ENCODE data around the gene MYH9. TPM values are rescaled to one million over a fixed set of nuclear protein-coding genes. Genes with fewer than 3 reads are reported as not detected.
A peak's percentile ranks its signal among the peaks of the same experiment; 100 is the strongest.

MYH9 gene
- total and polyA plus RNA-seq, 2 experiments from 2014 or later = 58.4 to 233 TPM

DNA sequence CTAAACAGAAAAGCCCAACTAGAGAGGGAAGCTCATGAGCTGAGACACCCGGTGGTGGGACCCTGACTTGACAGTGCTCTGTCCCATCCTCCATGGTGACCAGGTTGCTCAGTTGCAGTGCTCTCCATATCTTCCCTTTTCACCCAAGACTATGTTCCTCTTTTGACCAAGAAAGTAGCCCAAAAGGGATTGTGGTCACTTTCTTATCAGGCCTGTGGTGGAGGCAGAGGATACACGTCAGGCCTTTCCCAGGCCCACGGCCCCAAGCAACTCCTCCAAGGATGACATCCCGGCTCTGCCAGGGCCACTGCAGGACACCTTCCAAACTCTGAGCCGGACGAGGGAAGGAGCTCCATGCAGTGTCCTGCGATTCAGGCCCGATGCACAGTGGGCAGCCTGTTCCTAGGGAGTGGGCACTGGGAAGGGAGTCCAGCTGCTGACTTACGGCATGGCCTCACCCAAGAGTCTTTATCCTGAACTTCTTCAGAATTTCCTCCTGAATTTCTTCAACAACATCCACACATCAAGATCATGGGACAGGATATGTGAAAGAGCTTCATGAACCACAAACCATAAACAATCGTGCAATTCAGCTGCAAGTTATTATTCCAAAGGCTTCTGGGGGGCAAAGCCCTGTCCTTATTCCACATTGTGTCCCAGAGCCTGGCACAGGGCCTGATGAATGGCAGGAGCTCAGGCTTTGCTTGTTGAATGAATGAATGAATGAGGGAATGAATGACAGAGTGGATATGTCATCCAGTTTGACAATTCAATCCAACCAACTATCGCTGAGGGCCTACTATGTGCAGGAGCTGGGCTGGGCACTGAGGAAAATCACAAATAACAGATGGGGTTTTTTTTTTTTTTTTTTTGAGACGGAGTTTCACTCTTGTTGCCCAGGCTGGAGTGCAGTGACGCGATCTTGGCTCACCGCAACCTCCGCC, 36.0 kb upstream of the MYH9 start:
- H2AFZ ChIP-seq = no peak overlapping the region
- H3K27me3 ChIP-seq (ENCODE audit: insufficient read depth) = no peaks in the 10 kb centered on the region
- no peak for ATAC-seq
- no peaks in the 10 kb centered on the region for H3K9me2 ChIP-seq (ENCODE audit: insufficient read depth)
- H3K9me3 Mint-ChIP-seq = no peaks in the 10 kb centered on the region
- DNase-seq (ENCODE audit: low spot score) = peak; percentile 38
- peaks cover 10% of the 10 kb centered on the region for H3K27me3 Mint-ChIP-seq (ENCODE audit: insufficient read depth, low read depth, poor library complexity)
- no peak overlapping the region for H3K4me3 ChIP-seq
- no peaks in the 10 kb centered on the region for H3K36me3 Mint-ChIP-seq (ENCODE audit: low read depth)
- H3K27ac Mint-ChIP-seq = no peak overlapping the region
- H3K27ac ChIP-seq (ENCODE audit: low read depth) = no peak overlapping the region
- no peak overlapping the region for H3K4me2 ChIP-seq
- peaks cover 17% of the 10 kb centered on the region for H3K4me1 Mint-ChIP-seq
- H4K20me1 ChIP-seq (replicated peaks; ENCODE audit: insufficient read depth) = no peaks in the 10 kb centered on the region
- no peak overlapping the region for H3K4me3 Mint-ChIP-seq
- H3K36me3 ChIP-seq (ENCODE audit: insufficient read depth) = no peaks in the 10 kb centered on the region
- no peaks in the 10 kb centered on the region for H3F3A ChIP-seq (replicated peaks; ENCODE audit: low read depth)
- H3K79me2 ChIP-seq (replicated peaks; ENCODE audit: insufficient read depth) = no peaks in the 10 kb centered on the region
- H3K4me1 ChIP-seq (ENCODE audit: insufficient read depth) = peaks cover 10% of the 10 kb centered on the region
- TF ChIP-seq STAT1 (IDR thresholded peaks at IDR 0.05; ENCODE audit: unreplicated experiment) = no peak
- TF ChIP-seq, protein P1, sequence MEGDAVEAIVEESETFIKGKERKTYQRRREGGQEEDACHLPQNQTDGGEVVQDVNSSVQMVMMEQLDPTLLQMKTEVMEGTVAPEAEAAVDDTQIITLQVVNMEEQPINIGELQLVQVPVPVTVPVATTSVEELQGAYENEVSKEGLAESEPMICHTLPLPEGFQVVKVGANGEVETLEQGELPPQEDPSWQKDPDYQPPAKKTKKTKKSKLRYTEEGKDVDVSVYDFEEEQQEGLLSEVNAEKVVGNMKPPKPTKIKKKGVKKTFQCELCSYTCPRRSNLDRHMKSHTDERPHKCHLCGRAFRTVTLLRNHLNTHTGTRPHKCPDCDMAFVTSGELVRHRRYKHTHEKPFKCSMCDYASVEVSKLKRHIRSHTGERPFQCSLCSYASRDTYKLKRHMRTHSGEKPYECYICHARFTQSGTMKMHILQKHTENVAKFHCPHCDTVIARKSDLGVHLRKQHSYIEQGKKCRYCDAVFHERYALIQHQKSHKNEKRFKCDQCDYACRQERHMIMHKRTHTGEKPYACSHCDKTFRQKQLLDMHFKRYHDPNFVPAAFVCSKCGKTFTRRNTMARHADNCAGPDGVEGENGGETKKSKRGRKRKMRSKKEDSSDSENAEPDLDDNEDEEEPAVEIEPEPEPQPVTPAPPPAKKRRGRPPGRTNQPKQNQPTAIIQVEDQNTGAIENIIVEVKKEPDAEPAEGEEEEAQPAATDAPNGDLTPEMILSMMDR (conservative IDR thresholded peaks at IDR 0.05; ENCODE audit: low read depth in 2 of 2) = peak; percentile 10 to 25; a peak in 1 of 4 replicates

DNA sequence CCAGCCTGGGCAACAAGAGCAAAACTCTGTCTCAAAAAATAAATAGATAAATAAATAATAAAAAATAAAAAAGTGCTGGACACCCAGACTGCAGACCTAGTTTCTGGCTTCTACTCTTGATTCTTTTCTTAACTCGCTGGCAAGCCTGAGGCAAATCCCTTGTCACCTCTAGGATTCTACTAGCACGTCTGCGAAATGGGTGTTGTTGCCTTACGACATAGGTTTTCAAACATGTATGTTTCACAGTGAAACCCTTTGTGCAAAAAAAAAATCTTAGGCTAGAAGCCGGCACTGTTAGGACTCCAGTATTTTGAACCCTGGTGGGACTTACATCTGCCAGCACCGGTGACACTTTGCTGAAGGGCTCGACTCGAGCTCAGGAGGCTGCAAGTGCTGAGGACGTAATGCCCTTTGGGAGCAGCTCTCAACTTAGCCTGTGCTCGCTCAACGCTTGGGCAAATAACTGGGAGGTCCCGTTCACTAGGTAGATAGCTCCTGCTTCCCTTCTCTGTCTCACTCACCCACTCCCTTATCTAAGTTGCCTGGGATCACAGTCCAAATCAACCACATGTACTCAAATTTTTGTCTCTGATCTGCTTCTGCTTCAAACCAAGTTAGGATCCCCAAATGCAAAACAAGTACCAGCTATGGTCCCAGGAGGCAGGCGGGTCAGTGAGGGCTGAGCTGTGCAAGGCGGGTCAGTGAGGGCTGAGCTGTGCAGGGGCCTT, 34.7 kb upstream of the MYH9 start:
- Histone ChIP-seq H3F3A (replicated peaks; ENCODE audit: low read depth) (no peaks in the 10 kb centered on the region), H3K27ac (ENCODE audit: low read depth) (no peak overlapping the region), H4K20me1 (replicated peaks; ENCODE audit: insufficient read depth) (no peaks in the 10 kb centered on the region), H3K27me3 (ENCODE audit: insufficient read depth) (no peaks in the 10 kb centered on the region), H3K79me2 (replicated peaks; ENCODE audit: insufficient read depth) (no peaks in the 10 kb centered on the region), H3K4me1 (ENCODE audit: insufficient read depth) (peaks cover 10% of the 10 kb centered on the region), H3K4me3 (no peak overlapping the region), H2AFZ (peak overlapping the region; percentile 28; the same call in 1 of the 2 replicates), H3K4me2 (no peak overlapping the region), H3K36me3 (ENCODE audit: insufficient read depth) (no peaks in the 10 kb centered on the region), H3K9me2 (ENCODE audit: insufficient read depth) (no peaks in the 10 kb centered on the region)
- Mint-ChIP-seq H3K27me3 (ENCODE audit: insufficient read depth, low read depth, poor library complexity) (peaks cover 8% of the 10 kb centered on the region), H3K27ac (no peak overlapping the region), H3K9me3 (no peaks in the 10 kb centered on the region), H3K4me1 (peaks cover 17% of the 10 kb centered on the region), H3K4me3 (no peak overlapping the region), H3K36me3 (ENCODE audit: low read depth) (no peaks in the 10 kb centered on the region)
- ATAC-seq (no peak), DNase-seq (ENCODE audit: low spot score) (no peak)
- no peak for TF ChIP-seq STAT1 (IDR thresholded peaks at IDR 0.05; ENCODE audit: unreplicated experiment)
- TF ChIP-seq REST (IDR thresholded peaks at IDR 0.05; ENCODE audit: unreplicated experiment) = no peak
- no peak for TF ChIP-seq ZNF114 (CRISPR knock-in tag; IDR thresholded peaks at IDR 0.05)
- no peak for TF ChIP-seq POLR2AphosphoS5 (IDR thresholded peaks at IDR 0.05; ENCODE audit: low read depth)
